ENCODE measurements around the gene MEIS2. TPM values are rescaled to one million over a fixed set of nuclear protein-coding genes. Genes with fewer than 3 reads are reported as not detected.

Gene MEIS2
- total RNA-seq, 1 donor from 2014 or later: 58.5 TPM

DNA sequence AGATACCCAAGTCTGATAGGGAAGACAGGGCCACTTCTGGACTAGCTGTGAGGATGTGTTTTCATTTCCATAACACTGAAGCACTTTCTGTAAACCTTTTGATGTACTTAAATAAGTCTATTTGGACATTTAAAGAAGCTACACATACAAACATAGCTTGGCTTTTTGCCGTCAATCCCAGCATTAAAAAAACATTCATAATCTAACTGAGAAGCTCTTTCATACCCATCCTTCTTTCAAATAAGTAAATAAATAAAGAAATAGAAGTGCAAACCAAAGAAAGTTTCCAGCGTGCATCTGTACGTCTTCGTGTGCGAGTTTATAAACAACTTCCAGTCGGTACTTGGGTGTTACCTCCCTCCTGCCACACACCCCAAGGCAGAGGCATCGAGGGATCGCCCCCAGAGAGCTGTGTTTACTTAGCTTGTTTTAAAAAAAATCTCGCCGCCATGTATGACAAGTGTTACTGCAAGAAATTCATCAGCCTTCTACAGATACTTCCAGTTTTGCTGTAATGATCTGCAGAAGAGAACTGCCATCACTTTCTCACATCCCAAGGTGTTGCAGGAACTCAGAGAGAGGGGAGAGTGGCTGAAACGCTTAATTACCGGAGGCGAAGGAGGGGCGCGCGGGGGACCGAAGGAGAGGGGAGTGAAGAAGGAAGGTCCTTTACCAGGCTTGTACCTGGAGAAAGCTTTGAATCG, 9.0 kb upstream of the MEIS2 start:
- H3K27me3 Mint-ChIP-seq (ENCODE audit: low read depth): peaks cover 100% of the 10 kb centered on the region
- no peak overlapping the region for H3K27ac Mint-ChIP-seq (ENCODE audit: unreplicated experiment)
- H3K9me3 Mint-ChIP-seq: no peaks in the 10 kb centered on the region
- TF ChIP-seq, protein P1, sequence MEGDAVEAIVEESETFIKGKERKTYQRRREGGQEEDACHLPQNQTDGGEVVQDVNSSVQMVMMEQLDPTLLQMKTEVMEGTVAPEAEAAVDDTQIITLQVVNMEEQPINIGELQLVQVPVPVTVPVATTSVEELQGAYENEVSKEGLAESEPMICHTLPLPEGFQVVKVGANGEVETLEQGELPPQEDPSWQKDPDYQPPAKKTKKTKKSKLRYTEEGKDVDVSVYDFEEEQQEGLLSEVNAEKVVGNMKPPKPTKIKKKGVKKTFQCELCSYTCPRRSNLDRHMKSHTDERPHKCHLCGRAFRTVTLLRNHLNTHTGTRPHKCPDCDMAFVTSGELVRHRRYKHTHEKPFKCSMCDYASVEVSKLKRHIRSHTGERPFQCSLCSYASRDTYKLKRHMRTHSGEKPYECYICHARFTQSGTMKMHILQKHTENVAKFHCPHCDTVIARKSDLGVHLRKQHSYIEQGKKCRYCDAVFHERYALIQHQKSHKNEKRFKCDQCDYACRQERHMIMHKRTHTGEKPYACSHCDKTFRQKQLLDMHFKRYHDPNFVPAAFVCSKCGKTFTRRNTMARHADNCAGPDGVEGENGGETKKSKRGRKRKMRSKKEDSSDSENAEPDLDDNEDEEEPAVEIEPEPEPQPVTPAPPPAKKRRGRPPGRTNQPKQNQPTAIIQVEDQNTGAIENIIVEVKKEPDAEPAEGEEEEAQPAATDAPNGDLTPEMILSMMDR (conservative IDR thresholded peaks at IDR 0.05): no peak
- DNase-seq (ENCODE audit: low read depth, low spot score): no peak
- no peaks in the 10 kb centered on the region for H3K36me3 Mint-ChIP-seq (ENCODE audit: low read depth)
- H3K4me3 Mint-ChIP-seq: peak overlapping the region; percentile 76
- H3K4me1 Mint-ChIP-seq: peaks cover 45% of the 10 kb centered on the region

DNA sequence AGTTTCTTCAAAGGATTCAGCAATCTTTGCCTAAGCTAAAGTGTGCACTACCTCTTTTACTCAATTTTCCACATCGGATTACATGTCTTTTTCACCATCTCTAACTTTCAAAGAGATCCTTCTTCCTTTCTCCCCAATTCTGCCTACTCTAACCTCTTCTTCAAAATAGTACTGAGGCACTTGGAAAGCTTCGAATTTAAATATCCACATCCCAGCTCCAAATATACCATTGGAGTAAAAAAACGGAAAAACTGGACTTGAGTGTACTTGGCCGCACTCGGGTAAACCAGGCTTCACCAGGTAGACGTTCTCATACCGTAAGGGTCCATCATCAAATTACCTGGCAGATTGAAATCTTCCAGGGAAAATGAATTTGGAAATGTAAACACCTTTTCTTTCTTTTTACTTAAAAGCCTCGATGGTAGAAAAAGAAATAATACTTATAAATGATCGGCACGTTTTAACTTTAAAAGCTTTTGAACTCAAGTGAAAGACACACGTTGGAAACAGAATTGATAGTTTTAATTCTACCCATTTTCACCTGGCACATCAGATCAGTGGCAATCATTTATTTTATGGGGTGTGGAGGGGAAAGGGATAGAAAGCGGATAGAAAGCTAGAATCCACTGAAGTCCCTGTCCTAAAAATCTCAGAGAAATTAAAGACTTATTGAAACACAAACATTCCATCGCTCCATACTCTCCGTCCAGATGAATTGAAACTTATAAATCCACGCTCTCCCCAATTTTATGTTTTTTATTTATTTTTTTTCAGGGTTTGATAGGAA, 8.2 kb upstream of the MEIS2 start:
- DNase-seq (ENCODE audit: low read depth, low spot score): no peak
- no peaks in the 10 kb centered on the region for H3K9me3 Mint-ChIP-seq
- peaks cover 52% of the 10 kb centered on the region for H3K4me1 Mint-ChIP-seq
- no peak overlapping the region for H3K27ac Mint-ChIP-seq (ENCODE audit: unreplicated experiment)
- TF ChIP-seq, protein P1 (conservative IDR thresholded peaks at IDR 0.05): no peak
- no peaks in the 10 kb centered on the region for H3K36me3 Mint-ChIP-seq (ENCODE audit: low read depth)
- H3K4me3 Mint-ChIP-seq: peak overlapping the region; percentile 13
- peaks cover 100% of the 10 kb centered on the region for H3K27me3 Mint-ChIP-seq (ENCODE audit: low read depth)

DNA sequence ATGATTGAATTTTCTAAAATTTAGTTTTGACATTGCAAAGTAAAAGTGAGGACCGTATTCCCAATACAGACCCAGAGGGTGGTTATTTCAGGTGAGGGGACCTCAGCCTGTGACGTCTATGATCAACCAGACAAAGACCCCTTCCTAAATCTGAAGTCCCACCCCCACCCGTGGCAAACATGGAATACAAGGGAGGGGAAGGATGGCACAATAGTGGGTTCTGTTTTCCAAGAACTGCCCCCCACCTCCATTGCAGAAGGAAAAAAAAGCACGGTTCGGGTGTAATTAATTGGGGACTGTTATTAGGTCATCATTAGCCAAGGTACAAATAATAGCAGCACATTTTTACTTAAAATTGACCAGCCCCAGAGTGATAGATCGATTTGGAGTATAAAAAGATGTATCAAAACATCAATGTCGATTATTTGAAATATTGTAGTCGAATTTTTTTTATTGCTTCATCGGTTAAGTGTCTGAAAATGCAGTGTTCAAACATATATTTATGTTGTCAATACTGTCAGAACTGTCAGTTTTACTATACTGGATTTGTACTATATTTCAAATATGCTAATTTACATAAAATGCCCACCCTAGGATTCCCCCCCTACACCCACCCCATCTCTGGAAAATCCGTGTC, 7.5 kb upstream of the MEIS2 start:
- DNase-seq (ENCODE audit: low read depth, low spot score): no peak
- H3K36me3 Mint-ChIP-seq (ENCODE audit: low read depth): no peaks in the 10 kb centered on the region
- peak overlapping the region; percentile 29 for H3K4me3 Mint-ChIP-seq
- peaks cover 55% of the 10 kb centered on the region for H3K4me1 Mint-ChIP-seq
- no peaks in the 10 kb centered on the region for H3K9me3 Mint-ChIP-seq
- TF ChIP-seq, protein P1 (conservative IDR thresholded peaks at IDR 0.05): no peak
- H3K27me3 Mint-ChIP-seq (ENCODE audit: low read depth): peaks cover 100% of the 10 kb centered on the region
- no peak overlapping the region for H3K27ac Mint-ChIP-seq (ENCODE audit: unreplicated experiment)

DNA sequence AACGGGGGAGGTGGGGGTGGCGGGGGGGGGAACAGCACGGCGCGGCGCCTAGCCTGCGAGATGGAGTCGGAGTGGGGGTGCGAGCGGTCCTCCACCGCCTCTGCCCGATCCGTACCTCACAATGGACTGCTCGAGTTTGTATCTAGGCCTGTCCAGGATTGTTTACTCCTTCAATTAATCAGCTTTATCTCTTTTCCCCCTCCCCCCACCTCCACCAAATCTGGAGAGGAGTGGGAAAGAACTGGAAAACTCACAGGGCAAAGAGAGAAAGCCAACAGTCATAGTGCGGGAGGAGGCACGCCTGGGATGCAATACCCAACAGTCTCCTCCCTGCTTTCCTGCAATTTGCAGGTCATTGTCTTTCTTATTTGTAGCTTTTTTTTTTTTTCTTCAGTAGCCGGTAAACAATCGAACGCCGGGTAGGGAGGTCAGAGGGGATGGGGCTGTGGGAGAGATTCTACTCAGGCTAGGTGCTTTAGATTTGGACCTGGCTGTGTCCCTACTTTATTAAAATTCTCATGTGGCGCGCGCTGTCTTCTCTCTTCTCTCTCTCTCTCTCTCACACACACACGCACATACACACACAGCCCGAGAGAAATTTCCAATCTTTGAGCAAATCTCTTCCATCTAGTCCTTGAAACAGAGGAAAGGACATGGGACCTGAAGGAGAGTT, 6.9 kb upstream of the MEIS2 start:
- H3K4me1 Mint-ChIP-seq: peaks cover 62% of the 10 kb centered on the region
- peaks cover 100% of the 10 kb centered on the region for H3K27me3 Mint-ChIP-seq (ENCODE audit: low read depth)
- H3K27ac Mint-ChIP-seq (ENCODE audit: unreplicated experiment): no peak overlapping the region
- H3K9me3 Mint-ChIP-seq: no peaks in the 10 kb centered on the region
- TF ChIP-seq, protein P1 (conservative IDR thresholded peaks at IDR 0.05): no peak
- DNase-seq (ENCODE audit: low read depth, low spot score): no peak
- H3K36me3 Mint-ChIP-seq (ENCODE audit: low read depth): no peaks in the 10 kb centered on the region
- peak overlapping the region; percentile 29 for H3K4me3 Mint-ChIP-seq

DNA sequence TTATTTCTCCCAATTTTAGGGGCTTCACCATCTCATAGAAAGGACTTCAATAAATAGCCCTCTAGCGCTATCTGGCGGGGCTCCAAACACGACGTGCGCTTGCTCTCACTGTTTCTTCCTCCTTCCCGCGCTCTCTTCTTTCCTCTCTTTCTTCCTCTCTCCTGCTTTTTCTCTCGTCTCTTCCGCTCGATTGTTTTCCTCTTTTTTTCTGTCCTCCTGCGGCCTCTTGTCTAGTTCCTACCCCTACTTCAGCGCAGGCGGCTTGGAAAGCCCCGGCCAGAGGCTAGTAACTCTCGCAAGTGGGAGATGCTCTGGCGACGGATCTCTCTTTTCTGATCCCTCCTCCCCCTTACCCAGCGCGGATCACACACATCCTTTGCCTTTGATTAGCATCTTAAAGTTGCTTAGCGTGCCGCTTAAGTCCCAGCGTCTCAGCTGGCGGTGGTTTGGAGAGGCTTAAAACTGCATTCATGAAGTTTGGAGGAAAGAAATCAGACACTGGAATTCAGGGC, 6.2 kb upstream of the MEIS2 start:
- TF ChIP-seq, protein P1 (conservative IDR thresholded peaks at IDR 0.05): peak; percentile 73
- Mint-ChIP-seq H3K4me3 (peak overlapping the region; percentile 87), H3K36me3 (ENCODE audit: low read depth) (no peaks in the 10 kb centered on the region), H3K9me3 (no peaks in the 10 kb centered on the region), H3K27ac (ENCODE audit: unreplicated experiment) (peak overlapping the region; percentile 89), H3K27me3 (ENCODE audit: low read depth) (peaks cover 100% of the 10 kb centered on the region), H3K4me1 (peaks cover 67% of the 10 kb centered on the region)
- no peak for DNase-seq (ENCODE audit: low read depth, low spot score)

All from neural crest cell (in vitro differentiated cells).